ENCODE results near the gene ASB18. TPM values are rescaled to one million over a fixed set of nuclear protein-coding genes. Genes with fewer than 3 reads are reported as not detected.

Gene ASB18
- polyA plus RNA-seq, 1 donor (not counting 4 experiments of a cell fraction or from before 2014, with no cell fraction given) = not detected

DNA sequence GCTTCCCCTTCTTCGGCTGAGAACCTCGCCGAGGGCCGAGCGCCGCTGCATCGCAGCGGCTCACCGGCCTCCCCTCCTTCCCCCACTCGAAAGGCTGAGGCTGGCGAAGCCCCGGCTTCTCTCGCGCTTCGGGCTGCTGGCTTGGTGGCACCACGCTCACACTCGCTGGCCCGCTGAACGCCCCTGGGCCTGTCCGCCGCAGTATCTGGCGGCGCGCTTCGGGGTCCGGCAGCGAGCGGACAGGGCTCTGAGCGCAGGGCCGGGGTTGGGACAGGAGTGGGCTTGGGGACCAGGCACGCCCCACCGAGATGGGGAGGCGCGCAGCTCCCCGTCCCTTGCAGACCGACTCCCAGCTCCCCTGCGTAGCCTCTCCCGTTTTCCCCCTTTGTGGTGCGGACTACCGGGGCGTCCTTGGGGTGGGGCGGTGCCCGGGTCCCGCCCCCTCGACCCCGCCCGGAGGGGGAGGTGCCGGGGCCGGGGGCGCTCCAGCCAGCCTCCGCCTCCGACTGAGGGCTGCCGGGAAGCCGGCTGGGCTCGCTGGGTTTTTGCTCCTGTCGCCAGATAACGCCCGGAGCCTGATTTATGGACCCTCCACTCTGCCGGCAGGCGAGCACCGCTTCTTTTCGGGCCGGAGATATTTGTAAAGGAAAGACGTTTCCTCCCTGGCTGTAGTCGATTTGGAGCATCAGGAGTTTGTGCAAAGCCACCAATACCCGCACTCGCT, 99.8 kb downstream of the ASB18 start:
- peak overlapping the region; percentile 74 for H3K4me2 ChIP-seq (ENCODE audit: control insufficient read depth, extremely low read depth, insufficient read depth, low read depth, low read length)
- H3K27ac ChIP-seq (ENCODE audit: control insufficient read depth, insufficient read depth, low read length) = no peak overlapping the region
- peaks cover 56% of the 10 kb centered on the region for H3K27me3 ChIP-seq (ENCODE audit: control insufficient read depth, extremely low read depth, insufficient read depth, low read length)
- no peaks in the 10 kb centered on the region for H3K9me1 ChIP-seq (ENCODE audit: control insufficient read depth, extremely low read depth, insufficient read depth, low read length)
- dilution Hi-C loops (cut with MboI; ENCODE audit: extremely low pct_ligation_motif_present, low sequenced_read_pairs) = no loop called here
- peak overlapping the region; percentile 16 for H2AFZ ChIP-seq (ENCODE audit: control insufficient read depth, low read length)
- FAIRE-seq (no peak), DNase-seq (ENCODE audit: low read depth, low spot score) (no peak)
- H3K36me3 ChIP-seq (ENCODE audit: control insufficient read depth in 2 of 2, extremely low read depth in 1 of 2, insufficient read depth in 2 of 2, low read length in 2 of 2) = no peaks in the 10 kb centered on the region
- TF ChIP-seq, protein P1, sequence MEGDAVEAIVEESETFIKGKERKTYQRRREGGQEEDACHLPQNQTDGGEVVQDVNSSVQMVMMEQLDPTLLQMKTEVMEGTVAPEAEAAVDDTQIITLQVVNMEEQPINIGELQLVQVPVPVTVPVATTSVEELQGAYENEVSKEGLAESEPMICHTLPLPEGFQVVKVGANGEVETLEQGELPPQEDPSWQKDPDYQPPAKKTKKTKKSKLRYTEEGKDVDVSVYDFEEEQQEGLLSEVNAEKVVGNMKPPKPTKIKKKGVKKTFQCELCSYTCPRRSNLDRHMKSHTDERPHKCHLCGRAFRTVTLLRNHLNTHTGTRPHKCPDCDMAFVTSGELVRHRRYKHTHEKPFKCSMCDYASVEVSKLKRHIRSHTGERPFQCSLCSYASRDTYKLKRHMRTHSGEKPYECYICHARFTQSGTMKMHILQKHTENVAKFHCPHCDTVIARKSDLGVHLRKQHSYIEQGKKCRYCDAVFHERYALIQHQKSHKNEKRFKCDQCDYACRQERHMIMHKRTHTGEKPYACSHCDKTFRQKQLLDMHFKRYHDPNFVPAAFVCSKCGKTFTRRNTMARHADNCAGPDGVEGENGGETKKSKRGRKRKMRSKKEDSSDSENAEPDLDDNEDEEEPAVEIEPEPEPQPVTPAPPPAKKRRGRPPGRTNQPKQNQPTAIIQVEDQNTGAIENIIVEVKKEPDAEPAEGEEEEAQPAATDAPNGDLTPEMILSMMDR (optimal IDR thresholded peaks at IDR 0.05 in 1 of 3, IDR thresholded peaks at IDR 0.05 in 1 of 3, conservative IDR thresholded peaks at IDR 0.05 in 1 of 3; ENCODE audit: extremely low read depth in 1 of 3, insufficient read depth in 2 of 3, low read length in 3 of 3) = no peak
- no peak for TF ChIP-seq EZH2 (IDR thresholded peaks at IDR 0.05; ENCODE audit: low read length)
- no peaks in the 10 kb centered on the region for H3K9me3 ChIP-seq (ENCODE audit: control insufficient read depth, low read depth, low read length)
- peak overlapping the region; percentile 9 for H3K9ac ChIP-seq (ENCODE audit: control insufficient read depth, extremely low read depth, insufficient read depth, low read length)
- H3K4me1 ChIP-seq (ENCODE audit: control insufficient read depth, extremely low read depth, insufficient read depth, low read length) = peaks cover 25% of the 10 kb centered on the region
- no peaks in the 10 kb centered on the region for H3K79me2 ChIP-seq (ENCODE audit: control insufficient read depth, insufficient read depth, low read length)
- peaks cover 1% of the 10 kb centered on the region for H4K20me1 ChIP-seq (ENCODE audit: control insufficient read depth, extremely low read depth, insufficient read depth, low read length)
- peak overlapping the region; percentile 40 to 54 (median 43) for H3K4me3 ChIP-seq (ENCODE audit: control insufficient read depth in 2 of 3, extremely low read depth in 1 of 3, insufficient read depth in 2 of 3, low read depth in 1 of 3, low read length in 3 of 3)

DNA sequence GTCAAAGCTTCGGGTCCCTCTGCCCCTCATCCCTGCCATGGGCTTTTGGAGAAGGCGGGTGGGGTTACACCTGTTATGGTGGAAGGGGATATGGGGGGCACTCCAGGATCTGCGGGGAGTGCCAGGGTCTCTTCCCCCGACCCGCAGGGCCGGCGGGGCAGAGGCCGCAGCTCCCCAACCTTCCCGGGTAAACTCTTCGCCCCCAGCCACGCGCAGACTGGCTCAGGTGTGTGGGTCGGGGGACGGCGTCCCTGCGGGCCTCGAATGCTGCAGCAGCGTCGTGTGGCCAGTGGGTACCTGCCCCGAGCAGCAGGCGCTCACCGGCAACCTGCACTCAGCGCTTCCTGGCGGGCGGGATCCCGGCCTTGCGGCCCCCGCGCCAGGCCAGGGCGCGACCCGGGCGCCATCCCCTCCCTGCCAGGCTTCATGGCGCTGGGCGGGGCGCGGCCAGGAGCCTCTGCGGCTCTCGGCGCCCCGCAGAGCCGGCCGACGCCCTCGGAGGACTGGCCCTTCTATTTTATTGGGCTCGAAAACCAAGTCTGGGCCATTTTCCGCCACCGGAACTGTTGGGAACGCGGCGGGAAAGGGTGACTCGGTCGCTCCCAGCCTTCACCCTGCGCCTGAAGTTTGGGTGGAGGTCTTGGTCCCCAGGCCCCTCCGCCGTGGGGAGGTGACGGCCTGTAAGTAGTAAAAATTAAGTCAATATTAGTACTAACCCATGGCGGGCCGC, 100.6 kb downstream of the ASB18 start:
- Histone ChIP-seq H3K9ac (ENCODE audit: control insufficient read depth, extremely low read depth, insufficient read depth, low read length) (no peak overlapping the region), H3K27me3 (ENCODE audit: control insufficient read depth, extremely low read depth, insufficient read depth, low read length) (peaks cover 52% of the 10 kb centered on the region), H3K27ac (ENCODE audit: control insufficient read depth, insufficient read depth, low read length) (no peak overlapping the region), H3K4me3 (ENCODE audit: control insufficient read depth in 2 of 3, extremely low read depth in 1 of 3, insufficient read depth in 2 of 3, low read depth in 1 of 3, low read length in 3 of 3) (peak overlapping the region; percentile 40 to 54 (median 43)), H3K79me2 (ENCODE audit: control insufficient read depth, insufficient read depth, low read length) (no peaks in the 10 kb centered on the region), H3K9me3 (ENCODE audit: control insufficient read depth, low read depth, low read length) (no peaks in the 10 kb centered on the region), H3K4me2 (ENCODE audit: control insufficient read depth, extremely low read depth, insufficient read depth, low read depth, low read length) (peak overlapping the region; percentile 74), H2AFZ (ENCODE audit: control insufficient read depth, low read length) (peak overlapping the region; percentile 16), H4K20me1 (ENCODE audit: control insufficient read depth, extremely low read depth, insufficient read depth, low read length) (no peaks in the 10 kb centered on the region), H3K9me1 (ENCODE audit: control insufficient read depth, extremely low read depth, insufficient read depth, low read length) (no peaks in the 10 kb centered on the region), H3K4me1 (ENCODE audit: control insufficient read depth, extremely low read depth, insufficient read depth, low read length) (peaks cover 25% of the 10 kb centered on the region), H3K36me3 (ENCODE audit: control insufficient read depth in 2 of 2, extremely low read depth in 1 of 2, insufficient read depth in 2 of 2, low read length in 2 of 2) (no peaks in the 10 kb centered on the region)
- DNase-seq (ENCODE audit: low read depth, low spot score) (no peak), FAIRE-seq (no peak)
- dilution Hi-C loops (cut with MboI; ENCODE audit: extremely low pct_ligation_motif_present, low sequenced_read_pairs) = no loop called here
- TF ChIP-seq EZH2 (IDR thresholded peaks at IDR 0.05; ENCODE audit: low read length) = no peak
- TF ChIP-seq, protein P1 (optimal IDR thresholded peaks at IDR 0.05 in 1 of 3, IDR thresholded peaks at IDR 0.05 in 1 of 3, conservative IDR thresholded peaks at IDR 0.05 in 1 of 3; ENCODE audit: extremely low read depth in 1 of 3, insufficient read depth in 2 of 3, low read length in 3 of 3) = no peak

Data from keratinocyte (primary cell).